ENCODE measurements around the gene RHD.
"Not testable (repeated sequence)": the region's sequence is repeated elsewhere in the genome, so short reads cannot be mapped to it uniquely, and the experiment has no call there.

DNA sequence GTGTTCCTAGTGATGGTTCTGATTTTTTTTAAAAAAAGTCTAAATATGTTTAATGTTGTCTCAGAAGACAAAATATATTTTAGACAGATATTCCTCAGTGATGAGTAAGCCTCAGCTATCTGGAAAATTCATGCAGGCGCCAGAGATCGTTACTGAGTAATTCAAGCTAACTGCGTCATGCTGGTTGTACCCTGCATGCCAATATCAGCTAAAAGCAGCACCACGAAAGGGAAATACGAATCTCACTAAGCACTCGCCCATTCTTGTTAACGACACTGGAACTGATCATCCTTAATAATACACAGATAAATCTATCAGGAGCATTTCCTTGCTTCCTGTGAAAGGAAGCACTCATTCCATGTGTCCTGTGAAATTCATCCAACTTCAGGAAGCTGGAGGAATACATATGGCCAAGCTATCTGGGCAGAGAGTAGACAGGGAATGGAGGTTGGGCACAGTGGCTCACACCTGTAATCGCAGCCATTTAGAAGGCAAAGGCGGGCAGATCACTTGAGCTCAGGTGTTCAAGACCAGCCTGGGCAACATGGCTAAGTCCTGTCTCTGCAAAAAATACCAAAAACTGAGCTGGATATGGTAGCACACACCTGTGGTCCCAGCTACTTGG lies 48.1 kb downstream of the RHD start:
- not testable (repeated sequence) for TF ChIP-seq EZH2 (IDR thresholded peaks at IDR 0.05); POLR2AphosphoS5 (IDR thresholded peaks at IDR 0.05; ENCODE audit: borderline replicate concordance, low read depth, low read length)

Data from SK-N-MC (cell line).